NCI-H526 (cell line): ENCODE data around the gene KRTAP4-8.
A peak's percentile ranks its signal among the peaks of the same experiment; 100 is the strongest.
"Not testable (repeated sequence)": the region's sequence is repeated elsewhere in the genome, so short reads cannot be mapped to it uniquely, and the experiment has no call there.

Experiments
- DNase-seq, 2 experiments: peaks; one replicate each; lab custom pipeline; 2025; lab: John Stamatoyannopoulos, UW

Gene KRTAP4-8

DNA sequence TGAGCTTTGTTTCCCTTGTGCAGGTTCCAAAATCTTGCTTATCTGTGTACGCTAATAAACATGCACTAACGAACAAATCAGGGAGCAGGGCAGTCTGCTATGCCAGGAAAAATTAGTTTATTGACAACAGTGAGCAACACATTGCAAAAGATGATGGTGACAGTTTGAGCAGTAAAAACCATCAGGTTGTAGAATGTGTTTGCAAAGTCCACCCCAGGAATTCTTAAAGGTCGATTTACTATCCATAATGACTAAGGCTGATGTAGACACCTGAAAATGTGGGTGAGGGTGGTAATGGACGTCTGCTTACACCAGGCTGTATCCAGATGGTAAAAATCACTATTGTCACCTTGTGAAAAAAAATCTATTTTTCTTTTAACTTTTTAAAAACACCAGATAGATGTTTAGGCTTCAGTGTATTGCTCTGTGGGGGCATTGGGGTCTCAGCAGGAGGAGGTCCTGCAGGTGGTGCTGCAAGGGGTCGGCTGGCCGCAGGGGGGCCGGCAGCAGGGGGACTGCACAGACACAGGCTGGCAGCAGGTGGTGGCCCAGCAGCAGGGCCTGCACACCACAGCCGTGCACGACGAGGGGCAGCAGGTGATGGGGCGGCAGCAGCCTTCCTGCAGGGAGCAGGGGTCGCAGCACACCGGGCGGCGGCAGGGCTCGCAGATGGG, 32.8 kb downstream of the KRTAP4-8 start:
- not testable (repeated sequence) for DNase-seq

DNA sequence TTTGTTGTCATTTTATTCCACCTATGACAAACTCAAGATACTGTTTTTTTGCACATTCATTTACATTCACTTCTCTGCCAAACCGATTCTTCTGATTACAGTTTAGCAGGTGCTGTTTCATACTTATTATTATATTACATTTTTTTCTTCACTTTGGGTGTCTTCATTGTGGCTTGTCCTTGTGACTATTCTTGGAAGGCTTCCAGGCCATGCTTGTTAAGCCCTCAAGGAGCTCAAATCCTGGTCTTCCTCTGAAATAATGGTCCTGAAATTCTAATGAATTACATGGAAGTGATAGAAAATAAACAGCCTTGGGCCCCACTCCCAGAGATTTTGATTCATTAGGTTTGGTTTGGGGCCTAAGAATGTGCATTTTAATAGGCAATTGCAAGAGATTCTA, 33.6 kb downstream of the KRTAP4-8 start:
- no peak for DNase-seq

DNA sequence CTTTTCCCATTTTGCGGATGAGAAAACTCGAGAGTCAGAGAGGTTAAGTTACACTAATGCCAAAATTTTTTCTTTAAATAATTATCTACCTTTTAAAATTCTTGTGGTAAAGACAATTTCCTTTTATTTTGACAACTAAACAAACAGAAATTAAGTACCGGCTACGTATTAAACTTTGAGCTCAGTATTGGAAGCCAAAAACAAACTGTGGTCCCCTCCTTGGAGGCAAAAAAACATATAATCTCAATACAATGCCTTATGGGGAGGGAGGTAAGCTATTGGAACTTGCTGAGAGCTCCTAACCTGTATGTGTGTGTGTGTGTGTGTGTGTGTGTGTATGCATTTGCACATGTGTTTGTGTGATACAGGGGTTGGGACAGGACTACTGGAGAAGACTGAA, 34.5 kb downstream of the KRTAP4-8 start:
- no peak for DNase-seq

DNA sequence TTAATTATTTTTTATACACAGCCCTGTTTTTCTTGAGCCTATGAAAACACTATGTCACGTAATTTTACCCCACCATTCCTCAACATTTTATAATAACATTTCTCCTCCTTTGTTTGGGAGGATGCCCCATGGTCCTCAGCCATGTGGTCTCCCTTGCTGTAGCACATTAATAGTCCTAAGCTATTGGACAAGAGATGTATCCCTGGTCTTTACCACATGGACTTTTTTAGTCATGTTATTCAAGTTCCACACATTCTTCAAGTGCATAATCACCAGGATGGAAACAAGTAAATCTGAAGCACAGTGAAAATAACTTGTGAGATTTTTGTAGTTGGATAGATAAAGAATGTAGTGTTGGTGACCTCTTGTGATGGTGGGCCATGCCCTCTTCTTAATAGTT, 36.0 kb downstream of the KRTAP4-8 start:
- DNase-seq, result no peak

DNA sequence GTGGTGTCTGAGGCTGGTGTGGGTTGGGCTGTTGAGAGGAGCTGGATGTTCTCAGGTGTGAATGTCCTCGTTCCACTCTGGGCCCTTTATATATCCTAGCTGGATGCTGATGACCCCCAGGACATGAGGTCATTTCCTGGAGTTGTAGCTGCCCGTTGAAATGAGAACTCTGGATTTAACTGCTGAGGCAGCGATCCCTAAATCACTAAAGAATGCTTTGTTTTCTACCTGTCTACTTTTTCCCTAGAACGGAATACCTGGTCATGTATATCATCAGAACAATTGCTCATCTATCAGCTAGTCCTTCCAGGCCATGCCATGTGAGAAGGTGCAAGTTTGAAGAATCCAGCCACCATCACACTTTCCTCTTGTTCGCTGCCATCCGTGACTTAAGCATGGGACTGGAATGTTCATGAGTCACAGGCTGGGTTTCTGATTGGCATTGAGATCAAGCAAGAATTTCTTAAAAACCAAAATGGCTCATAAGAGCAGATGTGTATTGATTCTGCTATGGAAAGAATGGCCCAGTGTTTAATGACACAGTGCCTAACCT, 37.8 kb downstream of the KRTAP4-8 start, which contains the start of gene KRTAP2-3:
Gene KRTAP2-3, minus strand, starts transcription at position 63 of the 553 bp plus-strand sequence. CDS start 64 bp downstream, outside the sequence.
- DNase-seq, result no peak

DNA sequence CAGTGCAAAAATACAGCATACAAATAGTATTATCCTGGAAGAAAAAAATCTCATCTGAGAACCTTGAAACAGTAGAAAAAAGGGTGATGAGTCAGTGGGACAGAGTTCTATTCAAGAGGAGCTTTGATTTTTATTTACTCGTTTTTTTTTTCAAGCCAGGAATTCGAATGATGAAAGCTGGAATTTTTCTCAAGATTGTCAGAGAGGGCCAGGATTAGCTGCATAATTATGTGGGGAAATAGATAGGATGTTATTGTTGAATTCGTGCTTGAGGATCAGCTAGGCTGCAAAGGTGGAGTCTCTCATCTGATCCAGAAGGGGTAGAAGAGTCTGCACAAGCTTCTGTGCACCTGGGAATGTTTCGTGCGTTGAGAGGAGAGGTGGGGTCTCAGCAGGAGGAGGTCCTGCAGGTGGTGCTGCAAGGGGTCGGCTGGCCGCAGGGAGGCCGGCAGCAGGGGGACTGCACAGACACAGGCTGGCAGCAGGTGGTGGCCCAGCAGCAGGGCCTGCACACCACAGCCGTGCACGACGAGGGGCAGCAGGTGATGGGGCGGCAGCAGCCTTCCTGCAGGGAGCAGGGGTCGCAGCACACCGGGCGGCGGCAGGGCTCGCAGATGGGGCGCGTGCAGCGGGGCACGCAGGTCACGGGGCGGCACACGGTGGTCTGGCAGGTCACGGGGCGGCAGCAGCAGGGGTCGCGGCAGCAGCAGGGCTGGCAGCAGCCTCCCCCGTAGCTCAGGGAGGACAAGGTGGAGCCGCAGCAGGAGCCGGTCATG, 38.5 kb downstream of the KRTAP4-8 start:
- not testable (repeated sequence) for DNase-seq

DNA sequence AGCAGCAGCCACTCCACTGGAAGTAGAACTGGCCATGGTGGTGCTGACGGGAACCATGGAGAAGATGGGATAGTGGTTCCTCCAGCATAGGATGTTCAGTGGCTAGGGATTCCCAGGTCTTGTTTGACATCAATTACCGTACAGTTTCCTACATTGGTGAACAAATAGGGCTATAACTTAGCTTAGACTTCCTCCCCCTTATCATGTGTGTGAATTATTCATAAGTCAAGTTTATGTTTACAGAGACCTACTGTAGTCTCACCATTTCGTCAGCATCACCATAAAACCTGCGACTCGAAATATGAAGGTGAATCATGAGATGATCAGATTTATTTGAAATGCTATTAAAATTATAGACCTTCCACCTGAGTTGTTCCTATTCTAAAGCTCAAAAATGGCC, 39.2 kb downstream of the KRTAP4-8 start:
- DNase-seq, result no peak

DNA sequence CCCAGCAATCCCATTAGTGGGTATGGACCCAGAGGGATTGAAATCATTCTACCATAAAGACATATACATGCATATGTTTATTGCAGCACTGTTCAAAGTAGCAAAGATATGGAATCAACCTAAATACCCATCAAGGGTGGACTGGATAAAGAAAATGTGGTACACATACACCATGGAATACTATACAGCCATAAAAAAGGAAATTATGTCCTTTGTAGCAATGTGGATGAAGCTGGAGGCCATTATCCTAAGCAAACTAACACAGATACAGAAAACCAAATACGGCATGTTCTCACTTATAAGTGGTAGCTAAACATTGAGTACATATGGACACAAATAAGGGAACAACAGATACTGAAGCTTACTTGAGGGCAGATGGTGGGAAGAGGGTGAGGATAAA, 40.4 kb downstream of the KRTAP4-8 start:
- DNase-seq, result no peak

DNA sequence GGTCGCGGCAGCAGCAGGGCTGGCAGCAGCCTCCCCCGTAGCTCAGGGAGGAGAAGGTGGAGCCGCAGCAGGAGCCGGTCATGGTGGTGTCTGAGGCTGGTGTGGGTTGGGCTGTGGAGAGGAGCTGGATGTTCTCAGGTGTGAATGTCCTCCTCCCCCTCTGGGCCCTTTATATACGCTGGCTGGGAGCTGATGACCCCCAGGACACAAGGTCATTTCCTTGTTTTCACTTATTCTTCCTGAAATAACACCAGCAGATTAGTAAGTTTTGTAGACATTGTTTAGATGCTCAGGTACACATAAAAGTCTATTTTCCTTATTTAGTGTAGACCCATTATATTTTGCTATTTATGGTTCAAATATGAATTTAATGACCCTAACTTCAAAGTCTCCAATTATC, 42.8 kb downstream of the KRTAP4-8 start, which contains the start of gene KRTAP2-2:
Gene KRTAP2-2, minus strand, starts transcription at position 101 of the 400 bp plus-strand sequence. Its CDS starts 19 bp downstream, at position 82.
- not testable (repeated sequence) for DNase-seq

DNA sequence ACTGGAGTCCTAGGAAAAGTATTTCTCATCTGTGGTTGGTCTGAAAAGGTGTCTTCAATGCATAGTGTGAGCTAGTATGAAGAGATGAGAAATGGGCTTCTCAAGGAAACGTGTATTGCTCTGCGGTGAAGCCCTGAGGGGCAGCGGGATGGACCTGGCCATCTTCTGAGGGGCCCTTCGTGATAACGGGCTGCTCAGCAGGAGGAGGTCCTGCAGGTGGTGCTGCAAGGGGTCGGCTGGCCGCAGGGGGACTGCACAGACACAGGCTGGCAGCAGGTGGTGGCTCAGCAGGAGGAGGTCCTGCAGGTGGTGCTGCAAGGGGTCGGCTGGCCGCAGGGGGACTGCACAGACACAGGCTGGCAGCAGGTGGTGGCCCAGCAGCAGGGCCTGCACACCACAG, 43.4 kb downstream of the KRTAP4-8 start:
- DNase-seq, result not testable (repeated sequence)

DNA sequence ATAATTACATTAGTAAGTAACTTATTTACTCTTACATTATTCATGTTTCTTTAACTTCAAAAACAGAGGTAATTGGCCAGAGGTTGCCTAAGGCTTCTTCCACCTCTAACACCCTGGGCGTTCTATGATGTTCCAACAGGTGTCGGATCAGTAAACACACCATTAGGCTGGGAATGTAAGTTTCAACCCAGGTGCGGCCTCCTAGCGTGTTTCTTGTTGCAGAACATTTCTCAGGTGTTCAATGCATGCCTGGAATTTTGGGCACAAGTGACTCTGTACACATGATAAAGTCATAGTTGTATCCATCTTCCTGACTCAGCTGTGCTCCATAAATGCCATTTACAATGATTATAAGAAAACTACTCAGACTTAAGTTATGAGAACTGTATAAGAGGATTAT, 43.9 kb downstream of the KRTAP4-8 start:
- no peak for DNase-seq

DNA sequence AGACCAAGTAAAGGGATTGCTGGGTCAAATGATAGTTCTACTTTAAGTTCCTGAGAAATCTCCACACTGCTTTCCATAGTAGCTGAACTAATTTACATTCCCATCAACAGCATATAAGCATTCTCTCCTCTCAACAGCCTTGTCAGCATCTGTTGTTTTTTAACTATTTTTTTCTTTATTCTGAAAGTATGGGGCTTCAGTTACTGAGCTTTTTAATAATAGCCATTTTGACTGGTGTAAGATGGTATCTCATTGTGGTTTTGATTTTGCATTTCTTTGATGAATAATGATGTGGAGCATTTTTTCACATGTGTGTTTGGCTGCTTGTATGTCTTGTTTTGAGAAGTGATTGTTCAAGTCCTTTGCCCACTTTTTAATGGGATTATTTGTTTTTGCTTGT, 45.4 kb downstream of the KRTAP4-8 start:
- peak in 1 of 2 experiments; percentile 30 for DNase-seq

DNA sequence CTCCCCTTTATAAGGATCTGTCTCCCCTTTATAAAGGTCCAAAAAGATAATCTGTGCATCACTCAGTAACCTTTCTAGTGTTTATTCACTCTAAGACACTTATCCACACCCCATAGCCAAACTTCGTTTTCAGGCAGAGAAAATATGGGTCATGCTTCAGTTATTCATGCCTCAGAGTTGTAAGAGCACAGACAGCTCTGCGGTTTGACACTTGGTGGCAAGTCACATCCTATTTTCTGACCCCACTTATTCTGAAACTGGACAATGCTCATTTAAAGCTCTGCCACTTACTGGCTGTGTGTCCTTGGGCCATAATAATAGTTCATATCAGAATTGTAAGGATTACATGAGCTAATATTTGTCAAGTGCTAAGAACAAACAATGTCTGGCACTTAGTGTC, 48.8 kb downstream of the KRTAP4-8 start:
- no peak for DNase-seq

DNA sequence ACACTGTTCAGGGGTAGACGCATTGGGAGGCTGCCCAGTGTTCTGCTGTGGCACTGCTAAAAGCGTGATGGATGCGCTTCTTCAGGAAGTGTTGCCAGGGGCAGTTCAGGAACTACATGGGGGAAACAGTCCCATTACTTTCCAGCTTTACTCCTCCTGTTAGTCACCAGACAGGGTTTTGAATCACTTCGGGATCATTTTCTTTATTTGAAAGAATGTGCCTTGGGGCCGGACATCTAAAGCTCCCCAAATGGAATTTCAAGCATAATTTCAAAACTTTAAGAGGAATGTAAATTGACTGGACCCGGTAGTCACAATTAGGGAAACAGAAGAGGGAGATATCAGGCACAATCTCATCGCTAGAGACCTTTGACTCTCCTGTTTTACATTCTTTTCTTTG, 49.5 kb downstream of the KRTAP4-8 start:
- no peak for DNase-seq
